Vagina (tissue), 2 donors: ENCODE measurements around the gene PPP2R5C.

Source experiments
- CTCF ChIP-seq, 3 experiments: fragments of 450-650 bp in 2 of 3; fragments of 200-600 bp in 1 of 3; sonication (generic) in 1 of 3; IDR thresholded peaks; one replicate each; pipeline ENCODE4 v1.5.1; 2017 to 2019; ENCODE audit warnings: antibody characterized with exemption in 3 of 3, mild to moderate bottlenecking in 2 of 3, moderate library complexity in 2 of 3
- POLR2A ChIP-seq, 2 donors: fragments of 450-650 bp; IDR thresholded peaks; one replicate each; pipeline ENCODE4 v1.6.1; 2017; ENCODE audit warnings: antibody characterized with exemption in 2 of 2, mild to moderate bottlenecking in 2 of 2, moderate library complexity in 2 of 2
- POLR2AphosphoS5 ChIP-seq, 2 donors: sonication (generic); formaldehyde crosslinking; IDR thresholded peaks; one replicate each; pipeline ENCODE4 v1.9.0; 2017; ENCODE audit warnings: antibody characterized with exemption in 2 of 2, mild to moderate bottlenecking in 2 of 2, low read depth in 1 of 2; ENCODE audit not compliant: insufficient read depth in 1 of 2

GRCh38 chr14:101774814-101775213 lies 13.3 kb downstream of the PPP2R5C start:
- TF ChIP-seq CTCF (IDR thresholded peaks at IDR 0.05): no peak
- no peak for TF ChIP-seq POLR2A (IDR thresholded peaks at IDR 0.05)
- TF ChIP-seq POLR2AphosphoS5 (IDR thresholded peaks at IDR 0.05; ENCODE audit: insufficient read depth in 1 of 2, low read depth in 1 of 2): no peak
